Omental fat pad (tissue), 4 donors: Measurements from ENCODE around the gene SLC38A10. TPM values are rescaled to one million over a fixed set of nuclear protein-coding genes. Genes with fewer than 3 reads are reported as not detected.

ENCODE experiments used
- ATAC-seq: fragments of 150-250 bp; one replicate; pipeline ENCODE4 v1.9.1; 2016; ENCODE audit warnings: mild to moderate bottlenecking, moderate library complexity; ENCODE audit not compliant: low FRiP score
- DNase-seq: peaks from one replicate; pipeline ENCODE4 v3.0.0-alpha.2; 2019; ENCODE audit warnings: low spot score
- CTCF ChIP-seq, 3 donors: fragments of 450-650 bp; IDR thresholded peaks; one replicate each; pipeline ENCODE4 v1.5.1; 2016 to 2017; ENCODE audit warnings: antibody characterized with exemption in 3 of 3, mild to moderate bottlenecking in 3 of 3, moderate library complexity in 2 of 3
- total RNA-seq, 4 donors: library from RNA; depleted of rRNA; stranded (reverse); fragments of >200 nt; gene quantifications; one replicate each; pipeline ENCODE4 v1.1.0, GENCODE V29; 2016

SLC38A10 gene
- total RNA-seq, 4 donors from 2014 or later, result 61.2 to 126 (median 75.6) TPM

- DNase-seq, result no peak
- no peak for TF ChIP-seq CTCF (IDR thresholded peaks at IDR 0.05)
- no peak for ATAC-seq
Observed at GRCh38 chr17:81329927-81330883, 35.1 kb upstream of the SLC38A10 start.

DNA sequence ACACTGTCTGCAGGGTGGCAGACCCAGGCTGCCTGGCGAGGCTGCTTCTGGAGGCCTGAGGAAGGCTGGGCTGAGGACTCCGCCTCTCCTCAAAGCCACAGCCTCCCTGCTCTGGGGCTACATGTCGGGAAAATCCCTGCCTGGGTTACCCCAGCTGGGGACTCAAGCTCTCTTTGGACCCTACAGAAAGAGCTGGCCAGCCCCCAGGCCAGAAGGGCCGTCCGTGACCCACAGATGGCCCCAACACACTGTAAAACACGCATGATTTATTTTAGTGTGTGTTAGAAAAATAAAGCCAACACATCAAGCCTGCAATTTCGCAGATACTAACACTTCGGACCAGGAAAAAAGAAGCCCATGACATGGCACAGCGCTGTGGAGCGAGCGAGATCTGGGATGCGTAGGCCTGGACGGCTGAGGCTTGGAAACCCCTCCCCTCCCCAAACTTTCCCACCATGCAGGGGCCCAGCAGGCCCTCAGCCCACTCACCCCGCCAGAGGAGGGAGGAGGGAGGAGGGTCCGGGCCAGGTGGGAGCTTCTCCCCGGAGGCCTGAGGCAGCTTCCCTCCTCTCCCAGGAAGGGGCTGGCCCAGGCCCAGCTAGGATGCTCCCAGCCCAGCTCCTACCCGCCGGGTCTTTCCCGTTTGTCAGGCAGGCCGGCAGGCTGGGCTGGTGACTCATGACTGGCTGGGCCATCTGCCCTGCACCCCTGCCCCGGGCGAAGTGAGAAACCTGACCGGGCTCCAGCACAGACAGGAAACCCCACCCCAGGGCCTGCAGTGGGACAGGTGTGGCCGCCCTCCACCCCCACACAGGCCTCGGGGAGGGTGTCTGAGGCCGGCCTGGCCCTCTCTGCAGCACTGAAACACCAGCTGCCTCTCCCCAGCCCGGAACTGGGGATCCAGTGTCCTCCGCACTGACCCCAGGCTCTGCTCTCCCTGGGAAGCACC, 34.1 kb upstream of the SLC38A10 start:
- ATAC-seq, result peak; percentile 91
- no peak for TF ChIP-seq CTCF (IDR thresholded peaks at IDR 0.05)

GRCh38 chr17:81328489-81328888, 33.4 kb upstream of the SLC38A10 start:
- ATAC-seq, result no peak
- DNase-seq, result no peak
- no peak for TF ChIP-seq CTCF (IDR thresholded peaks at IDR 0.05)

More for the DNA sequence above, 34.1 kb upstream of the SLC38A10 start:
- DNase-seq, result peak; percentile 69

DNA sequence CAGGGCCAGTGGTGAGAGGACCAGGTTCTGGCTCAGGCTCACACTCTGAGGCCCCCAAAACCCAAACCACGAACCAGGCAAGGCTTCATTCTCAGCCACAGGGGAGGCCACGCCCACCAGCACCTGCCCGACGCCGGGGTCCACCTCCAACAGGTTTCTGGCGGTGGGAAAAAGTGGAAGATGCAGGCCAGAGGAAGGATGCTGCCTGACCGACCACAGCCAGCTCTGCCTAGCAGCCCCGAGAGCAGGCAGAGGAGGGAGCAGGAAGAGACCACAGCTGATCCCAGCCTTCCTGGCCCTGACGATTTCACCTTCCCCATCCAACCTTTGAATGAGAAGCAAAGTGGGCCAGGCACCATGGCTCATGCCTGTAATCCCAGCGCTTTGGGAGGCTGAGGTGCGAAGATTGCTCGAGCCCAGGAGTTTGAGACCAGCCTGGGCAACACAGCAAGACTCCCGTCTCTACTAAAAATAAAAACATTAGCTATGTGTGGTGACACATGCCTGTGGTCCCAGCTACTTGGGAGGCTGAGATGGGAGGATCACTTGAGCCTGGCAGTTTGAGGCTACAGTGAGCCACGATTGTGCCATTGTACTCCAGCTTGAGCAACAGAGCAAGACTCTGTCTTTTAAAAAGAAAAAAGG, 30.7 kb upstream of the SLC38A10 start:
- DNase-seq (no peak), ATAC-seq (no peak)
- no peak for TF ChIP-seq CTCF (IDR thresholded peaks at IDR 0.05)

DNA sequence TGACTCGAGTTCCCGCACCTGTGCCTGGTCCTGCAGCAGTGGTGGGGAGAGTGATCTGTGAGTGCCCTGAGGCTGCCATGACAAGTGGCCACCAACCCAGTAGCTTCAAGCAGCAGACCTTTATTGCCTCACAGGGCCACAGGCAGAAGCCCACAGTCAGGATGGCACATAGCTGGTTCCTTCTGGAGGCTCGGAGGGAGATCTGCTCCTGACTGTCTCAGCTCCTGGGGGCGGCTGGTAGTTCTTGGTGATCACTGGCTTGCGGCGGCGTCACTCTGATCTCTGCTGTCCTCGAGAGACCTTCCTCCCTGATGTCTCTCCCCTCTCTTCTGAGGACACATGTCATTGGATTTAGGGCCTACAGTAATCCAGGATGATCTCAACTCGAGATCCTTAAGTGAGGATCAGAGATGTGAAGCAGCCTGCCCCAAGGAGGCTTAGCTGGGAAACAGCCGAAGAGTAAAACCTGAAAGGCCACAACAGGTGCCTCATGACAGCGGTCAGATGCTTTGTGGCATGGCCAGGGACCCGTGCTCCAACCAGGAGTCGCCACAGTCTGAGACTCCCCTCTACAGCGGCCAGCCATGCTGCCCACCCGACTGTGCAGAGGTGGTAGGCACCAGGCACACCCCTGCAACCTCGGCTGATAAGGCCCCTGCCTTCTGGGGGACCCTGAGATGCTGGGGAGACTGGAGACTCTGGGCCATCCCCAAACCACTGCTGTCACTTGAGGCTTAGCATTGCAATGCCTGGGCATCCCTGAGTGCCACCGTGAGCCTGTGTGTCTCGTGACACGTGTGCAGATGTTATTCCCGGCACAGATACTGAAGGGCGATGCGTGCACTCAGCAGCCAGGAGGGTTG, 30.0 kb upstream of the SLC38A10 start:
- TF ChIP-seq CTCF (IDR thresholded peaks at IDR 0.05), result no peak
- DNase-seq (no peak), ATAC-seq (no peak)
